HUES48 (cell line): ENCODE data around the gene CFAP58.

Experiments used
- H3K27ac ChIP-seq: one replicate; pipeline ENCODE4 v1.7.0; 2013; ENCODE audit warnings: low read depth, low read length, inconsistent platforms
- H3K27me3 ChIP-seq: 2 replicates; pipeline ENCODE4 v1.6.1; 2013; ENCODE audit warnings: mild to moderate bottlenecking, low read length; ENCODE audit not compliant: control insufficient read depth, insufficient read depth
- H3K36me3 ChIP-seq: 2 replicates; pipeline ENCODE4 v1.6.1; 2013; ENCODE audit warnings: low read length; ENCODE audit not compliant: control insufficient read depth, insufficient read depth
- H3K4me1 ChIP-seq: 2 replicates; pipeline ENCODE4 v1.6.1; 2013; ENCODE audit warnings: mild to moderate bottlenecking, low read length; ENCODE audit not compliant: control insufficient read depth, insufficient read depth
- H3K4me3 ChIP-seq: 2 replicates; pipeline ENCODE4 v1.5.1; 2013; ENCODE audit warnings: mild to moderate bottlenecking, low read depth, low read length
- H3K9ac ChIP-seq: 2 replicates; pipeline ENCODE4 v1.6.1; 2013; ENCODE audit warnings: mild to moderate bottlenecking, low read depth, low read length, moderate library complexity
- H3K9me3 ChIP-seq: 2 replicates; pipeline ENCODE4 v1.6.1; 2013; ENCODE audit warnings: low read length; ENCODE audit not compliant: control insufficient read depth, insufficient read depth

CFAP58 gene

GRCh38 chr10:104416851-104417250 is 63.2 kb downstream of the CFAP58 start:
- no peak overlapping the region for H3K9ac ChIP-seq
- H3K27me3 ChIP-seq = no peaks in the 10 kb centered on the region
- H3K9me3 ChIP-seq = no peaks in the 10 kb centered on the region
- H3K27ac ChIP-seq = no peak overlapping the region
- H3K36me3 ChIP-seq = no peaks in the 10 kb centered on the region
- peaks cover 11% of the 10 kb centered on the region for H3K4me1 ChIP-seq
- H3K4me3 ChIP-seq = no peak overlapping the region

- Histone ChIP-seq H3K36me3 (no peaks in the 10 kb centered on the region), H3K4me1 (peaks cover 11% of the 10 kb centered on the region), H3K9me3 (no peaks in the 10 kb centered on the region)
Measured at GRCh38 chr10:104417637-104418292, 64.1 kb downstream of the CFAP58 start.

DNA sequence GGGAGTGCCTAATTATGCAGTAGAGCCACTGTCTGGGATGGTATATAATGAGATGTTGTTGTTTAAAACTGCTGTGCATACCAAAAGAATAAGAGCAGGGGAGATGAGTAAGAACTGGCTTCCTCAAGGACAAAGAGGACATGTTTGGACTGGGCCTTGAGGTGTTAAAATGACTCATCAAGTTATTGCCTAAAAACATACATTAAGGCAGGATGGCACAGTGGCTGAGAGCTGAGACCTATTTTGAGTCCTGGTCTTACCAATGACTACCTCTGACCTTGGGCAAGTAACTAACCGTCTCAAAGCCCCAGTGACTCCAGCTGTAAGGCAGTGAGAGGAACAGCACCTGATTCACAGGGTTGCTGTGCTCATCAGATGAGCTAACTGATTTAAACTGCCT is 71.1 kb downstream of the CFAP58 start:
- Histone ChIP-seq H3K36me3 (no peaks in the 10 kb centered on the region), H3K27ac (no peak overlapping the region), H3K4me1 (peaks cover 10% of the 10 kb centered on the region), H3K9ac (no peak overlapping the region), H3K4me3 (no peak overlapping the region), H3K9me3 (no peaks in the 10 kb centered on the region), H3K27me3 (no peaks in the 10 kb centered on the region)

More at GRCh38 chr10:104417637-104418292, 64.1 kb downstream of the CFAP58 start:
- Histone ChIP-seq H3K4me3 (no peak overlapping the region), H3K9ac (no peak overlapping the region), H3K27me3 (no peaks in the 10 kb centered on the region), H3K27ac (no peak overlapping the region)

DNA sequence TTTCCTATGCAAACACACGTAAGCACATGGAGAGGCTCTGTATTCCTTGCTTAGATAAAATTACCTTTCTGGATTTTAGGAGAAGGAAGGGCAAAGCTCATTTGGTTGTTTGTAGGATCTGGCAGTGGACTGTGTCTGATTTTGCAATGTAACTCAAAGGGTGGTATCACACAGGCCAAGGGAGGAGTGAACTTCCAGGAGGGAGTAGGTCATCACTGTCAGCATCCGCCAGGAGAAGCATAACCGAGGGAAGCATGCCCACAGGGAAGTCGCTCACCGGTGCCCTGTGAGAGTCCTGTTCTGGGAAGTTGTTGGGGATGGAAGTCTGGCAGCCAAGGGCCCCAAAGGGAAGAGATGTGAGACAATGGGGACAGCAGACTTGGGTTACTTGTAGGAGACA is 74.4 kb downstream of the CFAP58 start:
- peaks cover 19% of the 10 kb centered on the region for H3K4me1 ChIP-seq
- no peaks in the 10 kb centered on the region for H3K27me3 ChIP-seq
- no peak overlapping the region for H3K27ac ChIP-seq

GRCh38 chr10:104429846-104430245 is 76.2 kb downstream of the CFAP58 start:
- peak overlapping the region; percentile 12; the same call in 1 of the 2 replicates for H3K4me3 ChIP-seq
- H3K27me3 ChIP-seq = no peaks in the 10 kb centered on the region
- H3K9ac ChIP-seq = no peak overlapping the region
- H3K27ac ChIP-seq = peak overlapping the region; percentile 61
- peaks cover 19% of the 10 kb centered on the region for H3K4me1 ChIP-seq
- H3K36me3 ChIP-seq = no peaks in the 10 kb centered on the region
- H3K9me3 ChIP-seq = no peaks in the 10 kb centered on the region

More for the DNA sequence above, 74.4 kb downstream of the CFAP58 start:
- no peak overlapping the region for H3K4me3 ChIP-seq
- H3K9ac ChIP-seq = no peak overlapping the region
- H3K36me3 ChIP-seq = no peaks in the 10 kb centered on the region
- no peaks in the 10 kb centered on the region for H3K9me3 ChIP-seq

- Histone ChIP-seq H3K9ac (no peak overlapping the region), H3K9me3 (no peaks in the 10 kb centered on the region), H3K36me3 (no peaks in the 10 kb centered on the region), H3K27me3 (no peaks in the 10 kb centered on the region), H3K4me3 (no peak overlapping the region), H3K27ac (peak overlapping the region; percentile 61), H3K4me1 (peaks cover 19% of the 10 kb centered on the region)
Measured at GRCh38 chr10:104430360-104430759, 76.7 kb downstream of the CFAP58 start.

DNA sequence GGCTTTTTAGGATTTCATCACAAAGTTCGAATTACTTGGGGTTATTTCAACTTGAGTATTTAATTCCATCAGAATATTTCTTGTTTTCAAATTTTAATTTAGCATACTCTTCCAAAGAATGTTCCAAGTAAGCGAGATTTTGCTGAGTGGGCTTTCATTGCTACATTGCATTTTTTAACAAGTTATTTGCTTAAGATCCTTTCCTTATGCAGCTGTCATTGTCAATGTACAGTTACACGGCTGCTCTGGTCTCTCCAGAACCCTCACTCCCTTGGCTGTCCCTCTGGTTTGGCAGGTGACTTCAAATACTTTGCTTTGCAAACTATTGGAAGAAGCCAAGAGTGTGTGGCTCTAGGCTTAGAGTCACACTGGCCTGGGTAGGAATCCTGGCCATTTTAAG is 80.0 kb downstream of the CFAP58 start:
- Histone ChIP-seq H3K27me3 (no peaks in the 10 kb centered on the region), H3K4me1 (peaks cover 19% of the 10 kb centered on the region), H3K9me3 (no peaks in the 10 kb centered on the region), H3K4me3 (no peak overlapping the region), H3K36me3 (no peaks in the 10 kb centered on the region), H3K27ac (no peak overlapping the region), H3K9ac (no peak overlapping the region)

DNA sequence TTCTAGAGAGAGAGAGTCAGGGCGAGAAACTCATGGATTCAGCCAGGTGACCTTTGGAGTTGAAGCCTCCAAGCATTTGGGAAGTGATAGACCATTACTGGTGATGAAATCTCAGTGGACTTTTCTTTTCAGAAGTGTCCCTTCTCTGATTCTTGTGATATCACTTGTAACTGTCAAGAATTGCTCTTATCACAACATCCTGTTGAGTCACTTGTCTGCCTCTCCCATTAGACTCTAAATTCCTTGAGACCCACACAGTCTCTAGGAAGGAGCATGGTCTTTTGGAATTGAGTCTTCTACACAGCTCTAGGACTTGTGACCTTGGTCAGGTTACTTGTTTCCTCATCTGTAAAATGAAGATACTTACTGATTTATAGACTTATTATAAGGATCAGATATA is 81.0 kb downstream of the CFAP58 start:
- no peak overlapping the region for H3K4me3 ChIP-seq

DNA sequence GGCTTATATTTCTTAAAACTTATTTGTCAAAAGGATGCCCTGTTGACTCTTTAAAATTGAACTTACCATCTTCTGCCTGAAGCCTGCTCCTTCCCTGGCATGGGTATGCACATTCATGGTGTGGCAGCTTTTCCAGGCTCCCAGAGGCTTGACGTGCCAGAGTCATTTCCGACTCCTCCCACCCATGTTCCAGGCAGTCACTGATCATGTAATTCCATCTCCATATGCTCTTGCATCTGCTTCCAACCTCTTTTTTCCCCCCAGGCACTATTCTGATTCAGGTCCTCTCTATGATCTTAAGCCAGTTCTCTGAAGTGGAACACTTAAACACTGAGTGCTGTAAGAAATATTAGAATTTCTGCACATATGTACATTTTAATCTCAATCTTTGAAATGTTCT is 82.2 kb downstream of the CFAP58 start:
- no peaks in the 10 kb centered on the region for H3K4me1 ChIP-seq
- no peak overlapping the region for H3K4me3 ChIP-seq
- no peak overlapping the region for H3K9ac ChIP-seq
- no peaks in the 10 kb centered on the region for H3K36me3 ChIP-seq
- H3K9me3 ChIP-seq = no peaks in the 10 kb centered on the region
- no peaks in the 10 kb centered on the region for H3K27me3 ChIP-seq
- H3K27ac ChIP-seq = no peak overlapping the region

More for the DNA sequence above, 81.0 kb downstream of the CFAP58 start:
- Histone ChIP-seq H3K27ac (no peak overlapping the region), H3K27me3 (no peaks in the 10 kb centered on the region), H3K4me1 (peaks cover 11% of the 10 kb centered on the region), H3K9ac (no peak overlapping the region), H3K9me3 (no peaks in the 10 kb centered on the region), H3K36me3 (no peaks in the 10 kb centered on the region)

GRCh38 chr10:104437226-104437625 is 83.6 kb downstream of the CFAP58 start:
- Histone ChIP-seq H3K9me3 (no peaks in the 10 kb centered on the region), H3K27me3 (no peaks in the 10 kb centered on the region), H3K9ac (no peak overlapping the region), H3K4me3 (no peak overlapping the region), H3K27ac (no peak overlapping the region), H3K4me1 (peaks cover 4% of the 10 kb centered on the region; the same call in 1 of the 2 replicates), H3K36me3 (no peaks in the 10 kb centered on the region)

DNA sequence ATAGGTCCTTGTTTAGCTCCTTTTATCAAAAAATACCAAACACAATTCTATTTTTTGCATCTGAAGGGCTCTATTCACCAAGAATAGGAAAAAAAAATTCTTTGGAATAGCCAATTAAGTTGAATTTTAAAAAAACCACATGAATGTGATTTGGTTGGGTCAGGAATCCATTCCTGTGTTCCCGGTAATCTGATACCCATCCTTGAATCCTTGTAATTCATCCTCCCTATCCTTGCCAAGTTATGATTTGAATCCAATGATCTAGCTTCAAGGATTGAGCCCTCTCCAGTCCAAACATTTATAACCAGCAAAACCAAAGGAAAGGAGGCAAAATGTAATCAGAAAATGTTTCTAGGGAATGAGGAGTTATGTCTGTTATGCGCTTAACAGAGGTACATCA is 86.6 kb downstream of the CFAP58 start:
- no peak overlapping the region for H3K9ac ChIP-seq
- no peak overlapping the region for H3K27ac ChIP-seq
- H3K27me3 ChIP-seq = no peaks in the 10 kb centered on the region
- no peak overlapping the region for H3K4me3 ChIP-seq
- H3K9me3 ChIP-seq = no peaks in the 10 kb centered on the region
- no peaks in the 10 kb centered on the region for H3K36me3 ChIP-seq
- H3K4me1 ChIP-seq = peaks cover 4% of the 10 kb centered on the region; the same call in 1 of the 2 replicates
